ENCODE measurements around the gene SLC24A3. TPM values are rescaled to one million over a fixed set of nuclear protein-coding genes. Genes with fewer than 3 reads are reported as not detected.

SLC24A3 gene
- total RNA-seq, 4 donors from 2014 or later, result 12.9 to 49.8 (median 27.6) TPM

DNA sequence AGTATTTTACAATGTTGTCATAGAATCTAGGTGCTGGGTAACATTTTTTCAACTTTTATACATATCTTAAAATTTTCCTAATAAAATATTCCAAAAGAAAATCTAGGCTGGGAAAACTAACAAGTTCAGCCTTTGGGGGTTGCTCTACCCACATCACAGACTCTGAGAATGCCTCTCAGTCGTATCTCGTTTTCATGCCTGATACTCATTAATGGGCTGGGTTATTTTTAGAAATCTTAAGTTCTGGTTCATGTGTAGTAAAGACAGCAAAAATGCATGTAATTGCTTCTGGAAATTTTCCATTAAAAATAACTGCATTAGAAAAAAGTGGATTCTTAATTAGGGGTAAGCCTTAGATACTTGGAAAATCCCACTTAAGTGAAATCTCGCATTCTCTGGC lies 149.3 kb downstream of the SLC24A3 start:
- TF ChIP-seq POLR2A (IDR thresholded peaks at IDR 0.05), result no peak
- TF ChIP-seq CTCF (IDR thresholded peaks at IDR 0.05), result no peak
- Histone ChIP-seq H3K4me1 (no peaks in the 10 kb centered on the region), H3K36me3 (no peaks in the 10 kb centered on the region), H3K4me3 (no peak overlapping the region), H3K9me3 (no peaks in the 10 kb centered on the region), H3K27me3 (no peaks in the 10 kb centered on the region), H3K27ac (no peak overlapping the region)
- no peak for DNase-seq
- intact Hi-C loops (cut with DNase I; ENCODE audit: low total_unique reads), result no loop called here

- Histone ChIP-seq H3K4me3 (no peak overlapping the region), H3K4me1 (no peaks in the 10 kb centered on the region), H3K9me3 (no peaks in the 10 kb centered on the region), H3K27ac (no peak overlapping the region), H3K27me3 (no peaks in the 10 kb centered on the region), H3K36me3 (no peaks in the 10 kb centered on the region)
- TF ChIP-seq CTCF (IDR thresholded peaks at IDR 0.05) (no peak), POLR2A (IDR thresholded peaks at IDR 0.05) (no peak)
- intact Hi-C loops (cut with DNase I; ENCODE audit: low total_unique reads), result no loop called here
- DNase-seq, result no peak
These were observed 151.0 kb downstream of the SLC24A3 start for GRCh38 chr20:19363476-19363875.

GRCh38 chr20:19367591-19367990 lies 155.1 kb downstream of the SLC24A3 start:
- DNase-seq, result peak in 1 of 2 donors; percentile 55
- Histone ChIP-seq H3K27me3 (no peaks in the 10 kb centered on the region), H3K4me1 (no peaks in the 10 kb centered on the region), H3K27ac (peak overlapping the region; percentile 13 to 44), H3K4me3 (no peak overlapping the region), H3K36me3 (no peaks in the 10 kb centered on the region), H3K9me3 (no peaks in the 10 kb centered on the region)
- intact Hi-C loops (cut with DNase I; ENCODE audit: low total_unique reads), result no loop called here
- TF ChIP-seq CTCF (IDR thresholded peaks at IDR 0.05), result no peak
- no peak for TF ChIP-seq POLR2A (IDR thresholded peaks at IDR 0.05)

GRCh38 chr20:19368351-19368750 lies 155.9 kb downstream of the SLC24A3 start:
- no peak overlapping the region for H3K27ac ChIP-seq
- H3K36me3 ChIP-seq, result no peaks in the 10 kb centered on the region
- no peak overlapping the region for H3K4me3 ChIP-seq
- DNase-seq, result no peak
- TF ChIP-seq CTCF (IDR thresholded peaks at IDR 0.05) (no peak), POLR2A (IDR thresholded peaks at IDR 0.05) (no peak)
- H3K4me1 ChIP-seq, result no peaks in the 10 kb centered on the region
- no peaks in the 10 kb centered on the region for H3K27me3 ChIP-seq
- no peaks in the 10 kb centered on the region for H3K9me3 ChIP-seq
- intact Hi-C loops (cut with DNase I; ENCODE audit: low total_unique reads), result no loop called here

DNA sequence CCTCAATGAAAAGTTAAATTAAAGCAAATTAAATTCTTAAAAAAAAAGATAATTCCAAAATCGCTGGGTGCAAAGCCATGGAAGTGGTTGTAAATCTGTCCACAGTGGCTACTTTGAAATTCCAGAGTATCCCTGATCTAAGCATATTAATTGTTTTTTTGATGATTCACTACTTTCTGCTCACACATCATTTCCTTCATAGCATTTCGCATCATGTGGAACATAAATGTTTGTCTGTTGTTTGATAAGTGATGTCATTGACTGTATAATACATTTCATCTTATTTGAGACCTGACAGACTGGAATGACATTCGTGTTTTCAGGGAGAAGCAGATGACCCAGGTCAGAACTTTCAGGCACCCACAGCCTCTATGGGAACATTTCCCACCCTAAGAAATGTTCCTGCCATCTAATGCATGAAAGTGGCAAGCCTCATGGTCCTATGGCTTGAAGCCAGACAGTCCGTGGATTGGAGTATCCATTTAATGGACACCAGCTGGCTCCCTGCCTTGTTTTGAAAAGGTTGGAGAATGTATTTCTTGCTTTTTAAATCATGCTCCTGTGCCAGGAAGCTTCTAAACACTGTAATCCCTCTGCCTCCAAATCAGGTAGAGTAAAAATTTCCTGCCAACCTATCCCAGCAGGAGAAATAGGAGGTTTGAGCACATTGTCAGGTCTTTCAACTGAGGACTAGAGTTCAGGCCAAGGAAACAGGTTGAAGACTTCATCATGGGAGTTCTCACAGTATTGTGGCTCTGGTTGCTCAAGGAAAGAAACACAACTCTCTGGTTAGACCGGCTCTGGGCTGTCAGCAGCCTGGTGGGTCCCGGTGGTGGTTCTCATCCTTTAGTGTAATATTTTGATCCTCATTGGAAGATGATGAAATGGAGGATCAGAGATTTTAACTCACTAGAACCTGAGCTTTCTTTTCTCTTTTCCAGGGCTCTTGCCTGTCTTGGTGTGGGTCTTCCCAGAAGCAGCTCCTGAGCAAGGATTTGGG lies 157.9 kb downstream of the SLC24A3 start:
- Histone ChIP-seq H3K4me3 (no peak overlapping the region), H3K27me3 (no peaks in the 10 kb centered on the region), H3K27ac (no peak overlapping the region), H3K4me1 (no peaks in the 10 kb centered on the region), H3K9me3 (no peaks in the 10 kb centered on the region), H3K36me3 (no peaks in the 10 kb centered on the region)
- no peak for TF ChIP-seq POLR2A (IDR thresholded peaks at IDR 0.05)
- TF ChIP-seq CTCF (IDR thresholded peaks at IDR 0.05), result no peak
- intact Hi-C loops (cut with DNase I; ENCODE audit: low total_unique reads), result no loop called here
- no peak for DNase-seq
